Jurkat, Clone E6-1 (cell line): Measurements from ENCODE around the gene CPVL.

Source experiments
- DNase-seq: peaks from one replicate; pipeline ENCODE4 v3.0.0-alpha.2; 2011; ENCODE audit warnings: low read depth, low spot score
- H3K4me3 ChIP-seq: 2 replicates; pipeline ENCODE4 v1.5.1; 2011; ENCODE audit warnings: mild to moderate bottlenecking, low read length, control low read depth, moderate library complexity

Gene CPVL

DNA sequence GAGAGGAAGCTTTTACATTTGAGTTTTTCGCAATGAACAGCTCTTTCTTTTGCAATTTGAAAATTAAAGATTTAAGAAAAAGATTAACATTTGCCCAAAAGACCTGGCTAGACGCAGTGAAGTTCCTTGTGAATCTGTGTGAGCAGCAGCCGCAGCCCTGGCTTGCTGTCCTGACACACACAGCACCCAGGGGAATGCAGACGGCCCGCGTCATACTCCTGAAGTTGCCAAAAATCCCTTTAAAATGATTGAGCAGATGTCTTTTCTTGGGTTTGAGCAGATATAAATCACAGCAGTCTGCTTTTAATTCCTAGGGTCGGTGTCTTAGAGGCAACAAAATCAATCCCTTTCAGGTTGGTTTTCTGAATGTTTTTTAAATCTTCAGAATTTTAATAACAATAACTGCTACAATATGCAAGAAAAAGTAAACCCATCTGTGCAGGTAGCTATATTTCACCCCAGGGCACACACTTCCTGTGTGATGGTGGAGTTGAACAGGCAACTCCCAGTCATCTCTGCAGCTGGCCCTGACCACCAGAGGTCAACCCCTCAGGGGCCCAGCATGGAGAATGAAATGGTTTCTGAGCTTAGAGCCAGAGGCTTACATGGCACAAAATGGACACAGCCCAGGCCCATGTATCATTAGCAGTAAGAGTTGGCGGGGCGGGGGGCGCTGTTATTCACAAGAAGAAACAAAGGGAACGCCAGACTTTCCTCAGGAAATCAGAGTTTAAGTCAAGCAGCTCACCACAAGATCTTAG, 156.0 kb downstream of the CPVL start:
- no peak overlapping the region for H3K4me3 ChIP-seq
- no peak for DNase-seq

DNA sequence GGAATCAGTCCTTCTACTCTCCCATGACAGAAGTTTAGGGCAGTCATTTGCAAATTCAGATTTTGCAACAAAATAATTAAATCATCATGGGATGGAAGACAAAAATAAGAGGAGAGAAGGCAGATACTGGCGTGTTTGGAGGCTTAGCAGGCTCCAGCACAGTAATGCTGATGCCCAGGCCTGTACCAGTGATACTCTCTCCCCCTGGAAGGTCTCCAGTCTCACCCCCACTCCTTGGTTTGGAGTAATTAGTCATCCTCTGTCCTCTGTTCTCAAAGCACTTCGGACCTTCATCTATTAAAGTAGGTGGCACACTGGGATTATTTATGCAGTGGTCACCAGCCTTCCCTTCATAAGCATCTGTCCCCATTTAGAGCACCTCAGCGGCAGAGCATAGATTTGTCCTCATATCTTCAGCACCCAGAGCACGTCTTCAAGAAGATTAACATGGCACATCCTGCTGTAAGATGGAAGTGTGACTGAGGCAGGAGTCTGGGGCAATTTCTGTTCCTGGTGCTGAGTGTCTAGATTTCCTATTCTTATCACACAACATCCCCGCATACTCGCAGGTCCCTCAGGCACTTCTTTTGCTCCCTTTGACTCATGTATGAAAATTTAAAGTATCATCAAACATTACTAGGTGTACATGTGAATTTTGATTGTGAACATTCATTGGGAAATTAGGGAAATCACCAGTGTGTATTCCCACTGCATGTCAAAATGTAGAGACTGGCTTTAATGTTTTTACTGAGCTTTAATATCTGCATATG, 156.9 kb downstream of the CPVL start:
- no peak overlapping the region for H3K4me3 ChIP-seq
- no peak for DNase-seq

DNA sequence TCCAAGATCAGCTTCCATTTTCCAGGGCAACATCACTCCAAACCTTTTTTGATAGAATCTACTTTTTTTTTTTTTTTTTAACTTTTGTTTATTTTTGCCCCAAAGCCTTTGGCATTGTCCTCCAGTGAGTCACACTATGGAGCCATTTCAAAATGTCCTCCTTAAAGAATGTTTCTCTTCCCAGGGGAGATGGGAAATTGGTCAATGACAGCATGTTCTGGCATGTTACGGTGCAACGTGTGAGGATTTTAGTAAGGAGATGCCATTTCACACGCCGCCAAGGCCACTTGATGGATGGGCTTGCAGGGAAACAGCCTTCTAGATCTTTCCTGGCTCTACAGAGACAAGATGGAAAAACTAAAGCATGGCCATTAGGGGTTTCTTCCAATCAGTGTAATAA, 157.5 kb downstream of the CPVL start:
- no peak for DNase-seq
- no peak overlapping the region for H3K4me3 ChIP-seq

DNA sequence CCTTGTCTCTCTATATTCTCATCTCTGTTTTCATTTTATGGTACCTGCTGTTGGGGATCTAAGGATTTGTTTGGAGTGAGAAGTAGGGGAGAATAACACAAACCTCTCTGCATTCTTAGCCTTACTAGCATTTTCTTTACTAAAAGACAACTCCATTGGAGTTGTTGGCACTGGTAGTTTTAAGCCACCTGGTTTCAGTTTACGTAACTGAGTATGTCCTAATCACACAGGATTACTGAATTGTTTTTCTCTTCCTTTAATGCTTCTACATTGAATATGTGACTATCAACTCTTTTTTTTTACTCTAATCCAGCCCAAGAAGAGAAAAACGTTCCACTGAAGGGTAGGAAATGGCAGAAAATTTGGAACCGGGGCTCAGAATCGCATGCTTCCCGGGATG, 158.2 kb downstream of the CPVL start:
- DNase-seq: no peak
- H3K4me3 ChIP-seq: no peak overlapping the region

DNA sequence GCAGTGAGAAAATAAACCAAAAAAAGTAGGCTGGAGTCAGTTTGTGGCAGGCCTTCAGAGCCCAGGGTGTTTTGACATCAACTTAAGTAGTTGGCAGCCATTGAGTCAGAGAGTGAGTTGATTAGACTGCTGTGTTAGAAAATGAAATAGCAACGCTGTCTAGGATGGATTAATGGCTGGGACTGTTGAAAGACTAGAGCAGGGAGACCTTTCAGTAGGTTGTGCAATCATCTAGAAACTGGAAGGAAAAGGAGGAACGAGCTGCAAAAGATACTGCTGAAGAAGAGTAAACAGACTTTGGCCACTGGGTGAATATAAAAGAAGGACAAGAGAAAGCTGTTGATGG, 159.6 kb downstream of the CPVL start:
- H3K4me3 ChIP-seq: no peak overlapping the region
- no peak for DNase-seq

DNA sequence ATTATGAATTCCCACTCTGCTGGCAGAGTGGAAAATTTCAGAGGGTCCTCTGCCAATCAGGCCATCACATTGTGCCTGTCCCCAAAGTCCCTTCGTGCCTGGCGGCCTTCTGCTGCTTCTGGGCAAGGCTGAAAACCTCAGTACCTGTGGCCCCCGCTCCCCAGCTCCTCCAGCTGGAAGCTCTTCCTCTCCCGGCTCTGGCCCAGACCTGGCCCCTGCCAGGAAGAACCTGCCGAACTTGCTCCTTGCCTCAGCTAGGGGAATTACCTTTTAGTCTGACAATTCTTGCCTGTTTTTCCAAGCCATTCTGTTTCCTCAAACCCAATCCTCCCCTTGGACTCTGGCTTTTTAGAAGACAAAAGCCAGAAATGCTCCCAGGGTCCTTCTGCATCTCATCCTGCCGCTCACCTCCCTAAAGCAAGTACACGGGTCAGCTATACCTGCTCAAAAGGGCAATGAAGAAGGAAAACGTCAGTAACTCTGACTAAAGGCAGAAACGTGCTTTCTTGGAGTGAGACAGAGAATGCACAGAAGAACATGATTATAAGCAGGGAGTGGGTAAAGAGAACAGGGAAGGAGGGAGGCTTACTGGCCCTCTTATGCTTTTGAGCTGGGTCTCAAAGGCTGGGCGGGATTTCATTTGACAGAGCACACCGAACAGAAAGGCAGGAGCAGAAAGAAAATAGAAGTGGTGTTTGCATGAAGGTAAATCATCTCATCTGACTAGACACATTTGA, 160.1 kb downstream of the CPVL start:
- no peak overlapping the region for H3K4me3 ChIP-seq

DNA sequence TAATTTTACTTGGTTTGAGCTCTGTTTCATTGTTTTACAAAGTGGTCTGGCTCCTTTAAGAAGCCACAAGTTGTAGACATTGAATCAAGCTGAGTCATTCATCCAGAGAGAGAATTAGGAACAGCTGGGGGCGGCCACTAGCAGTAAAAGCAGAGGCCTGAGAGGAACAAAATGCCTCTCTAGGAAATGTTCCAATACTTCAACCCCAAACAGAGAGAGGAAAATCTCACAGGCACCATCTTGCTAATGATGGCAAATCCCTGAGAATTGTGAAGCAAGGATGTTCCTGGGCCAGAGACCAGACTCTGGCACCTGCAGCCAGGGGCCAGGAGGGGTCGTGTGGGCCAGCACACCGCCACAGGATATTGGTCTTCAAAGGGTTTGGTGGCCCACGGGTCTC, 161.7 kb downstream of the CPVL start:
- H3K4me3 ChIP-seq: no peak overlapping the region
- DNase-seq: no peak

More for the DNA sequence above, 160.1 kb downstream of the CPVL start:
- DNase-seq: no peak

DNA sequence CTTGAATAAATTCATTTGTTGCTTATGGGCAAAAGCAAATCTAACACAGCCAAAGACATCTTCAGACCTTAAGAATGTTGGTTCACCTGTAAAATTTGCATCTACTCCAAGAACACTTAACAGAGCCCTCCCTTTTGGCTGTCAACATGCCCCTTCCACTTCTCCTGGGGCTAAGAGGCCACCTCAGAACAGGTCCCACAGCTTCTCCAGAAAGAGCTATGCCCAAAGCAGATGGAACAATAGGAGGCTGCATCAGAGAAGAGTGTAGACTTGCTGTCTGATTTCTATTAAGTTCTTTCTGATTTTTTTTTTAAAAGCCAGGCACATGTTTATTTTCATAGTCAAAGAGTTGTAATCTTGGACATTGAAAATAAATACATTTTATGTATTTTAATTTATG, 162.1 kb downstream of the CPVL start:
- no peak for DNase-seq
- H3K4me3 ChIP-seq: no peak overlapping the region

DNA sequence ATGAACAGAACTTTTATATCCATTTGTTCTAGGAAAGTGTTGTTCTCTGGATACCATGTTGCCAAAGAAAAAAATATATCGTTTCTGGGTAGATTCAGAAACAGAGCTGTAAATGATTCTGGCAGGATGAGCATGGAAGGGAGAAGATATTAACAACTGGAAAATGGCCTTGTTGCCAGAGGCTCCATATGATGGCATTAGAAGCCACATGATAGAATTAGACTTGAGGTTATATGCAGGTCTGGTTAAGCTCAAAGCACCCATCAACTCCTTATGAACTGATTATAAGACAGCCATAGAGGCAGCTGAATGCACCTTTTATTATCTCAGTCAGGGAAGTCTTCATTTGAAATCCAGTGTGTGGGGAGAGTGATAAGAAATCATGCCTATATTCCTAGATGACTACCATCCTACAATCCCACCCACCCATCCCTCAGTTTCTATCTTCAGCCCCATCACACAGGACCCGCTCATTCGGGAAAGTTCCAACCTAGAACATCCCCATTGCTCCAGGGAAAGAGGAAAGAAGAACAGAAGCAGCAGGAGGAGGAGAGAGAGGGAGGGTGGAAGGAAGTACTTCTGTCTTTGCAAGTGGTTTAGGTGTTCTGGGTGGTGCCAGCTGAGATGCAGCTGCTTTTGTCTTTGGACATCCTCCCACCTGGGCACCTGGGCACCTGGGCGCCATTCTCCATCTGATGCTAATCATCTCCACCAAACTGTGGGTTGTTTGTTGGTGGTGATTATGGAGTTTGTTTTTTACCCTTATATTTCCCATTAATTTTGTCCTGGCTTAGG, 162.7 kb downstream of the CPVL start:
- no peak for DNase-seq
- H3K4me3 ChIP-seq: no peak overlapping the region

DNA sequence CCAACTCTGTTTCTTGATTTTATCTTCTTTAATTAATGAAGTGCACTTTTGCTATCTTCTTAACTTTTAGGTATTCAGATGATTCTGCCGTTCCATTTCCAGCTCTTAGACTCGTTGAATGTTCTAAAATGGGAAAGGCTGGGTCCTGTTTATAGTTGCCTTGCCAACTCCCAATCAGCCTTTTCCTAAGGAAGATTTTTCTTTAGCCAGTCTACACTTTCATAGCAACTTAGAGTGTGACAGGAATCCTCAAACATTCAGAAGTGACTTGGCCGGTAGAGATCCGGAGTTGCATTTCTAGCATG, 165.2 kb downstream of the CPVL start:
- DNase-seq: no peak
- no peak overlapping the region for H3K4me3 ChIP-seq

DNA sequence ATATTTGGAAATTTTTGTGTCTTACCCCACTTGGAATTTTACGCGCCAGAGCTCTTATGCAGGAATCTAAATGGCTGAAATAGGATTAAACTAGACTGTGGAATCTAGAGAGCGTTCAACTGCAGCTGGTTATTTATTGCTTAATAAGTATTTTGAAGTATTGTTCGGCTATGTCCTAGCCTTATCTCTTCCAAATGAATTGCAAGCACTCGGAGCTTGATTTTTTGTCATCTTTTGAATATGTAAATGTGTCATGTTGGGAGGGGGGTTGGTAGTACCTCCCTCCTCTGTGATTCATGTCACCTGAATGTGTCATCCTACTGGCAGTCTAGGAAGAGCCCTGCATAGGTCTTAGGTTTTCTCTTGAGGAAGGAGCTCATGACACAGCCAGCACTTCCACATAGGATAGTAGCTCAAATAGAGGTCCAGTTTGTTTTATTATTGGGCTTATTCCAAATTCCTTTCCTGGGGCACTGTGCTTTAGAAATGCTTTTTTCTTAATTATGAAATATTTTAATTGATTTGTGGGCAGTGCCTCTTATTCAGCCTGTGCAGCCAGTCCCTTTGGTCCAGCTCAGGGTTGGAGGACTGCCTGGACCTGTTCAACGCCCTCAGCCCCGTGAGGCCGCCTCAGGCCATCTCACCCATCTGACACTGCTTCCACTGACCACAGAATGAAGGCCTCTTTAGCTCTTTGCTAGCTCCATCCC, 165.7 kb downstream of the CPVL start:
- DNase-seq: no peak

DNA sequence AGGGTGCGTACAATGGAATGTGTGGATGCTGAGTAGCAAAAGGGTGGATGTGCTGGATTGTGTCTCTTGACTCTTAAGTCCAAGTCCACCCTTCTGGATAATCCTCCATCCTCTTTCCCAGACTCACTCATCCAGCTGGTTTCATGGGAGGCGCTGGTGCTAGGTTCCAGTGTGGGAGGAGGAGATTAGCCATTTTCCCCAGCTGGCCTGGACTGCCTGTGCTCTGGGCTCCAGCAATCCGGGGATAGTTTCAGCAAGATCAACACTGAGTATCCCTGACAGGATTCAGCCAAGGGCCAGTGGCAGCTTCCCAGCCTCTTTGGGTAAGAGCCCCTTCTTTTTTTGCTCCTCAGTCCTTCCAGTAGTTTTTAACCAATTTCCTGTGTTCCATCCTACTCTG, 166.6 kb downstream of the CPVL start:
- DNase-seq: no peak
- H3K4me3 ChIP-seq: no peak overlapping the region

More for the DNA sequence above, 165.7 kb downstream of the CPVL start:
- no peak overlapping the region for H3K4me3 ChIP-seq

DNA sequence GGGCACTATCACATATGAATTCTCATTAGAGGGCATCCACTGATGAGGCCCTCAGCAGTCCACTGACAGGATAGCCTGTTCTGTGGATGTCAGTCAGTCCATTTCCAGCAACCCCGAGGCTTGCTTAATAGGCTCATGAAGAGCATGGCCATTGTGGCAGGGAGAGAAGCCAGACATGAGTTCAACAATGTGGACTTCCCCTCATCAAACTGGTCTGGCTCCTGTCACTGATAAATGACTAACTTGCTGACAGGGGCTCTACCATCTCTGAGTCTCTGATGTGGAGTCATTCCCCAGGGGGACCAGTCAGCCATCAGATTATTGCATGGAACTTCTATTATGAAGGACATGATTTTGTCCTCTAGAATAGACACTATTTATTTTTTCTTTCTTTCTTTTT, 168.5 kb downstream of the CPVL start:
- no peak overlapping the region for H3K4me3 ChIP-seq
- no peak for DNase-seq

DNA sequence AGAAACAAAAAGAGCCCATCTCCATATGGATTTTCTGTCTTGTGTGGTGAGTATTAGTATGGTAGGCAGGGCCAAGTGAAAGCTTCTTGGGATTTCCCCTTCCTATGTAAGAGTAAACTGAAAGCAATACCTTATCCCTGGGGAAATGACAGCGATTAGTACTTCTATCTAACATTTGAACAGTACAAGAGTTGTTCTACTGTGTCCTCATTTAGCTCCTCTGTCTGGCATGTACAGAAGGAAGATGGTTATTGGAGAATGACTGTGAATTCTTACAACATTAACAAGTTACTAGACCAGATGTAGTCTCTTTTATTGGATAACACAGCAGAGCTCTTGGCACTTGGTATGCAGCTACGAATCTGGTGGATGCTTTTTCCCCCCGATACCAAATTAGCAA, 170.3 kb downstream of the CPVL start:
- DNase-seq: no peak
- no peak overlapping the region for H3K4me3 ChIP-seq

DNA sequence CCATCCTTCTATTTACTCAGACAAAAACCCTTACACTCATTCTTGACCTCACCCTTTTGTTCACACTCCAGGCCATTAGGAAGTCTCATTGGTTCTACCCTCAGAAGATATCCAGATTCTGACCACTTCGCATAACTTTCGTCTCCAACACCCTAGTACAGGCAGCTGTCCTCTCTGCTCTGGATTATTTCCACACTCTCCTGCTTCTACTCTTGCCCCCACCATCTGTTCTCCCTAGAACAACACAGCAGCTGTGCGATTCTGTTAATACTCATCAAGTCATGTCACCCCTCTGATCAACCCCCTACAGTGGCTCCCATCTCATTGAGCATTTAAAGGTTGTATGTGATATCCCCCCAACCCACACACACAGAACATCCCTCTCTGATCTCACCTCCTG, 172.7 kb downstream of the CPVL start:
- H3K4me3 ChIP-seq: no peak overlapping the region
- no peak for DNase-seq

DNA sequence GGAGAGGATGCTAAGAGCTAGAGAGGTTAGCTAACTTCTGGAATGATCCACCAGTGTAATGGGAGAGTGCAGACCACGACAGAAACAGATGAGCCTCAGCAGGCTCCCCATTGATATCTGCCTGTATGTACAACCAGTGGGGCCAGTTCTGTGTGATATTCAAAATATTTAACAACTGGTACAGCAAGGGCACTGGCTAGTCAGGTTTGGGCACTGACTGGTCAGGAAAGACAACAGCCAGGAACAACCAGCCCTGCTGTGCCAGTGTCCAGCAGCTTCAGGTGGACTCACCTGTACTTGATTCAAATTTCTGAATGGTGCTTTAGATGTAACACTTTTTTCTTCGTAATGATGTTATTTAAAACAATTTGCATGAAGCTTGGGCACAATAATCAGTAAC, 182.3 kb downstream of the CPVL start:
- DNase-seq: no peak
- no peak overlapping the region for H3K4me3 ChIP-seq

DNA sequence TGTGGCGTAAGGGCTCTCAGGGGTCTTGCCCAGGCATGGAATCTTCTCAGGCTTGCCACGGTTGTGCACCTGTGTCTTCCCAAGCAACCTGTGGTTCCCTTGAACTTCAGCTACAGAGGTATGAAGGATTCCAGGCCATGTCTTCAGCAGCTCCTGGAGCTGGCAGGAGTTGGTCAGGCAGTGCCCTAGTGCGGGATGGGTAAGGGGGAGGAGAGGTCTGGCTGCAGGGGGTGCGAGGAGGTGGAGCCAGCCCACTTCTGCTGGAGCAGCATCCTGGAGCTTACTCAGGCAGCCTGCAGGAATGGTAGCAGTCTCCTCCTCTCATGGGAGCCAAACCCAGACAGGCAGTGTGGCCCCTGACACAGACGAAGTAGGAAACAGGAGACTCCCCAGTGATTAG, 184.4 kb downstream of the CPVL start:
- H3K4me3 ChIP-seq: no peak overlapping the region
- no peak for DNase-seq

DNA sequence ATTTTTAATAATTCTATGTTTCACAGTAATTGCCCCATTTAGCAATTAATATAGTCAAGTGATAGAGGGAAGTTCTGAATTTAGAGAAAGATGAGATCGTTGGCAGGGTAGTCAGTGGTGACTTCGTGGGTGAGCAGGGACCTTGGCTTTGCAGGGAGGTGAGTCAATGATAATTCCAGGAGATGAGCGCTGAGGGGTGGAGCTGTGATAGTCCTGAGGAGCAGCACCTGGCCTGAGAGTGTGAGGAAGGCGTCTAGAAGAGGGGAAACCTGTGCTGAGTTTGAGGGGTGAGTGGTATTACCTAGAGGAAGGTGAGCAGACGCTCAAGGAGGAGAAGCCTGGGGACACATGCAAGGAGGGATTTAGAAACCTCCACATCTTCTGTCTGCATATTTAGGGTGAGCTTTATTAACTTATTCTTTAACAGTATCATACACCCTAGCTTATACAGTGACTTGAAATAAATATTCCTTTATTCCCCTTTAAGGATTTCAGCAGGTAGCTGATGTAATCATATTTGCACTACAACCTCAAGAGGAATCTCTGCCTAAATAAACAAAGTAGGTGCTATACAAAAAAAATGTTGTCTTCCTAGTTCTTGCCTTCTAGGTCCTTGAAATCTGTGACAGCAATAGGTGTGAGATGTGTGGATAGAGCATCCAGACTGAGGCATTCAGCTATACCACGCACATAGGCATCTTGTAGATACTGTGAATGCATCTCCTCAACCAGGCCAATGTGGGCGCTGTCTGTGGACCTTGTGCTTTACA, 186.1 kb downstream of the CPVL start:
- no peak overlapping the region for H3K4me3 ChIP-seq

More for the DNA sequence above, 186.1 kb downstream of the CPVL start:
- DNase-seq: no peak
